HCT116 (cell line): ENCODE results near the gene INPP5E.

Experiments
- CTCF ChIP-seq, 3 experiments: fragments of 200-600 bp in 1 of 3; sonication (generic) in 1 of 3; IDR thresholded peaks in 2 of 3; conservative IDR thresholded peaks in 1 of 3; 2 replicates each; pipeline ENCODE4 v1.5.1; 2012 to 2017; ENCODE audit warnings: low read depth in 2 of 3, low read length in 2 of 3, antibody characterized with exemption in 1 of 3, borderline replicate concordance in 1 of 3, control low read depth in 1 of 3, mild to moderate bottlenecking in 1 of 3, mixed read lengths in 1 of 3, mixed run types in 1 of 3, moderate library complexity in 1 of 3; ENCODE audit not compliant: insufficient read depth in 1 of 3
- POLR2A ChIP-seq: IDR thresholded peaks from 2 replicates; pipeline ENCODE4 v1.7.0; 2011; ENCODE audit warnings: borderline replicate concordance; ENCODE audit not compliant: insufficient read depth, insufficient read length; ENCODE audit errors: extremely low read depth
- POLR2AphosphoS5 ChIP-seq: IDR thresholded peaks from 2 replicates; pipeline ENCODE4 v1.6.1; 2011; ENCODE audit warnings: mild to moderate bottlenecking, low read depth, low read length, moderate library complexity
- TF ChIP-seq, protein P1 (sequence below): IDR thresholded peaks from 2 replicates; pipeline ENCODE4 v1.6.1; 2012

- TF ChIP-seq CTCF (IDR thresholded peaks at IDR 0.05 in 2 of 3, conservative IDR thresholded peaks at IDR 0.05 in 1 of 3; ENCODE audit: borderline replicate concordance in 1 of 3, insufficient read depth in 1 of 3, low read depth in 2 of 3, low read length in 2 of 3), result no peak
- TF ChIP-seq POLR2A, result no peak
- TF ChIP-seq, protein P1, sequence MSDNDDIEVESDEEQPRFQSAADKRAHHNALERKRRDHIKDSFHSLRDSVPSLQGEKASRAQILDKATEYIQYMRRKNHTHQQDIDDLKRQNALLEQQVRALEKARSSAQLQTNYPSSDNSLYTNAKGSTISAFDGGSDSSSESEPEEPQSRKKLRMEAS, result no peak
- TF ChIP-seq POLR2AphosphoS5, result no peak
Observed at GRCh38 chr9:136466155-136466541, 26.5 kb upstream of the INPP5E start.
